GM12875 (cell line): Measurements from ENCODE around the gene GNAO1.

Experiments used
- H3K4me3 ChIP-seq: one replicate; pipeline ENCODE4 v1.5.1; 2011; ENCODE audit warnings: low read depth, low read length, control low read depth
- TF ChIP-seq, protein P1 (sequence below): IDR thresholded peaks from 2 replicates; pipeline ENCODE4 v1.5.1; 2011; ENCODE audit warnings: low read depth, mild to moderate bottlenecking, control low read depth, inconsistent platforms, low read length, moderate library complexity, borderline replicate concordance; ENCODE audit not compliant: insufficient read depth

Gene GNAO1

DNA sequence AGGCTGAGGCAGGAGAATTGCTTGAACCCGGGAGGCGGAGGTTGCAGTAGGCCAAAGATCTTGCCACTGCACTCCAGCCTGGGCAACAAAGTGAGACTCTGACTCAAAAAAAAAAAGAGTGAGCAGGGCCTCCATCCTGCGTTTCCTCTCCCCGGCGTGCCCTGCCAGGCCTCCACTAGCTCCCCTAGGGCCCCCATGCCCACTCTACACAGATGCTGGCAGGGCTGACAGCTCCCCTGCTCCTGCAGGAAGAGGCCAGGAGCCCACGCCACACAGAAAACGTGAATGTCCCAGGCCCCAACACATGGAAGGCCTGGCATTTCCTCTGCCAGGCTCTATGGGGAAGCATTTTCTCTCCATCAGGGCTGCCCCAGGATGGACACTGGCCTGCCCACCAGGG, 124.7 kb downstream of the GNAO1 start:
- H3K4me3 ChIP-seq, result no peak overlapping the region
- TF ChIP-seq, protein P1, sequence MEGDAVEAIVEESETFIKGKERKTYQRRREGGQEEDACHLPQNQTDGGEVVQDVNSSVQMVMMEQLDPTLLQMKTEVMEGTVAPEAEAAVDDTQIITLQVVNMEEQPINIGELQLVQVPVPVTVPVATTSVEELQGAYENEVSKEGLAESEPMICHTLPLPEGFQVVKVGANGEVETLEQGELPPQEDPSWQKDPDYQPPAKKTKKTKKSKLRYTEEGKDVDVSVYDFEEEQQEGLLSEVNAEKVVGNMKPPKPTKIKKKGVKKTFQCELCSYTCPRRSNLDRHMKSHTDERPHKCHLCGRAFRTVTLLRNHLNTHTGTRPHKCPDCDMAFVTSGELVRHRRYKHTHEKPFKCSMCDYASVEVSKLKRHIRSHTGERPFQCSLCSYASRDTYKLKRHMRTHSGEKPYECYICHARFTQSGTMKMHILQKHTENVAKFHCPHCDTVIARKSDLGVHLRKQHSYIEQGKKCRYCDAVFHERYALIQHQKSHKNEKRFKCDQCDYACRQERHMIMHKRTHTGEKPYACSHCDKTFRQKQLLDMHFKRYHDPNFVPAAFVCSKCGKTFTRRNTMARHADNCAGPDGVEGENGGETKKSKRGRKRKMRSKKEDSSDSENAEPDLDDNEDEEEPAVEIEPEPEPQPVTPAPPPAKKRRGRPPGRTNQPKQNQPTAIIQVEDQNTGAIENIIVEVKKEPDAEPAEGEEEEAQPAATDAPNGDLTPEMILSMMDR, result no peak

DNA sequence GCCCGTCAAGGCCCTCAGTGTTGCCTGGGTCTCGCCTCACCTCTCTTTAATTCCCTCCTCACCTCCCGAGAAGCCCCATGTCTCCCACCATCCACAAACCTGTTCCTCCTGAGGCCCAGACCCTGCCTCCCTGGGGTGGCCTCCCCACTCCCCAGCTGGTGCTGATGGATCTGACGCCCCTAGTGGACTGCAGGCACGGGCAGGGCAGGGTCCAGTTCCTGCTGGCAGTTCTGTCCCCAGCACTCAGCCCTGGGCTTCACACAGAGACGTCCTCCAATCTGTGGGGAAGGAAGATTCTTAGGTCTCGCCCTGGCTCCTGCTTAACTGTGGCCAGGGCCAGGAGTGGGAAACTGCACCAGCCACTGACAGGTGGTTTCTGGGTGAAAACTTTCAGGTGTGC, 125.3 kb downstream of the GNAO1 start:
- TF ChIP-seq, protein P1, result no peak

DNA sequence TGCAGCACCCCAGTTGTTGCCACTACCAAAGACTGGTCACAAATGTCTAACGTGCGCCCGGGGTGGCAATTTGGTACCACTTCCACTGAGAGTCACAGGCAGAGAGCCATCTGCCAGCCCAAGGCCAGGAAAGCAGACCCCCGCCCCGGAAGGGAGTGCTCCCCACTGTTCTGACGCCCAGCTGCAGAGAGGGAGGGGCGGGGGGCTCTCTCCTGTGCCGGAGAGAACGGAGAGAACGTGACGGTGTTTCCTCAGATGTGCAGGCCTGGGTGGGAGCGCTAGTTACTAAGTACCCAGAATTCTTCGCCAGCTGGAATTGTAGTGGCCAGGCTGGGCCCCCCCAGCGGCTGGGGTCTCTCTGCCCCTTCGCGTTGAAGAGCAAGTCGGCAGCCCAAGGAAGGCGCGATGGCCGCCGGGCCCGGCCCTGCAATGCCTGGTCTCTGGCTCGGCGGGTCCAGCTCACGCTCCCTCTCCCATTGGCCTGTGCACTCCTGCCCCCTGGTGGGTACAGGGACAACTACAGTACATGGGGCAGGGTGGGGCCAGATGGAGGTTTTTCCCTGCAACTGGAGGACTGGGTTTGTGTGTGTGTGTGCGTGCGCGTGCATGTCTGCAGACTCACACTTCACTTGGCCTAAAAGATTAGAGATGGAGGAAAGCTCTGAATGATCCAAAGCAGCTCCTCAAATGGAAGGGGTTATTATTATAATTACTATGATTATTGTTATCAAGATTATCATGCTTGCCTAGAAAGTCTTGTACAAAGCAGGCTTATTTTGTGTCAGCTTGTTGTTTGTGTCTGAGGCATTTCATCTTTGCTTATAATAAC, 126.9 kb downstream of the GNAO1 start:
- TF ChIP-seq, protein P1, result peak; percentile 92
- no peak overlapping the region for H3K4me3 ChIP-seq

More for the DNA sequence above, 125.3 kb downstream of the GNAO1 start:
- no peak overlapping the region for H3K4me3 ChIP-seq

DNA sequence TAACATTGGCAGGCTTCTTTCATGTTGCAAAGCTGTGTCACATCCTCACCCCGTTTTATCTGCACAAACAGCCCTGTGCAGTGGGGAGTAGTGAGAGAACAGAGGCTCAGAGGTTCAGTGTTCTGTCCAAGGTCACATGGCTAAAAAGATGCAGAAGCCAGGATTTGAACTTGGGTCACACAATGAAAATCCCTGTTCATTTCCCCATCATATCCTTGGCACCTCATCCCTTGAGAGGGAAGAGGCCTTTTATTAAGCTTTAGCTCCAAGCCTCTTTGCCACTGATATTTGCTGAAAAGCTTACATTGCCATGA, 127.5 kb downstream of the GNAO1 start:
- TF ChIP-seq, protein P1, result no peak
- H3K4me3 ChIP-seq, result no peak overlapping the region

DNA sequence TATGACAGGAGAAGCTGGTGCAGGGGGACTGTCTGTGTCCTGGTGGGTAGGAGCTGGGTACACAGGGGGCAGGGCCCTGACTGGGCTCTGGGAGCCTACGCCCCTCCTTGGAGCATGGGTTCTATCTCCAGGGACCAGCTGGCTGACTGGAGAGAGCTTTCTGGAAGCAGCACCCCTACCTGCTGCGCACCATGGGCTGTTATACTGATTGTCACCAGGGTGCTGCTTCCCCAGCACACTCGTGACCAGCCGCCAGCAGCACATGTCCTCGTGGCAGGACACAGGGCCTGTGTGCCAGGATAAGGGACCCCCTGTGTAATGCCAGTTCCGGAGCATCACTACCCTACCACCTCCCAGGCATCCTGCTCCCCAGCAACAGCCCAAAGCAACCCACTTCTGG, 128.1 kb downstream of the GNAO1 start:
- TF ChIP-seq, protein P1, result no peak
- no peak overlapping the region for H3K4me3 ChIP-seq

DNA sequence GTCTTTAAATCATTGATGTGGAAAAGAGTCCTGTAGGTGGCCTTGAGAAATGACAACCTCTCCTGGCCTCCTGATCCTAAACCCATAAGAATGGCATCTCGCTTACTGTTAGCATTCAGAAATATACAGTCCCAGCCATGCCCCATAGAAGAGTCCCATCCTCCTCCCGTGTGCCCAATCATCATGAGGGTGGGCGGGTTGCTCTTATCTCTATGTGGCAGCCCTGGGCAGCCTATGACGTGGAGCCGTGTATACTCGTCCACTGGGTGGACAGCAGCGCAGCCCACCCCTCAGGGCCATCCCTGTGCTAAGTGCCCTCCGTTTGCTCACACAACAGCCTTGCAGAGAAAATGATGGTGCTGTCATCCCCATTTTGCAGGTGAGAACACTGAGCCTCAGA, 128.8 kb downstream of the GNAO1 start:
- TF ChIP-seq, protein P1, result no peak

More for the DNA sequence above, 128.8 kb downstream of the GNAO1 start:
- no peak overlapping the region for H3K4me3 ChIP-seq
